ENCODE data around the gene CD163L1. TPM values are rescaled to one million over a fixed set of nuclear protein-coding genes. Genes with fewer than 3 reads are reported as not detected.
A peak's percentile ranks its signal among the peaks of the same experiment; 100 is the strongest.
"Not testable (repeated sequence)": the region's sequence is repeated elsewhere in the genome, so short reads cannot be mapped to it uniquely, and the experiment has no call there.

The CD163L1 gene
- total and polyA plus RNA-seq, 3 experiments from 2014 or later = 0.24 to 0.71 TPM; not detected in 1

DNA sequence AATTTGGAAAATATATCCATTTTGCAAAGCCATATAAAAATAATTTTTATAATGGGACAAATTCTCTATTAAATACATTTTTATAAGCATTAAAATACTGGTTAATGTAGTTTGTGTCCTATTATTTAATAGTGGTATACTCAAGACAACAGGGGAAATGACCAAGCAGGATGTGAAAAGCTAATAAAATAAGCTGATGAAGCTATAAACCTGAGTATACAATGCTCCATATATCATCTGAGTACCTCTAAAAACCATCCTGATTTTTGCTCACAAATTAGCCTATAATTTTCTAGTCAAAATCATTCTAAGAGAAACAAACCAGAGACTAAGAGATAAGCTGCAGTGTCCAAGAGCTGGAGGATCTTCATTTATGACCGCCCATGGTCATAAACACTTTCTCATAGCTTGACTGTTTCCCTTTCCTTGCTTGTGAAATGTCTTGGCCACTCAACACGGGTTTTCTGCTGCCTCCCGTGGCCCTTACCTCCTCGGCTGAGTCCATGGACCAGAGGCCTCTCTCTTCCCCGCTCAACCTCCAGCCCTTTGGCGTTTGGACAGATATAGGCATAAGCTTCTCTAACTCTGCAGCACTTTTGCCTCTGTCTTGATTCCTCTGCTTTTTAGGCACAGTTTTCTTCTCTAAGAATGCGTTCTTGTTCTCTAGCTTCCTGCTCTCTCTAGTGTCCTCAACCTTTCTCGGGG, 5.5 kb downstream of the CD163L1 start:
- H3K4me3 ChIP-seq (ENCODE audit: low read length); DNase-seq; POLR2A ChIA-PET; H3K9me3 ChIP-seq (ENCODE audit: low read length); H3K27me3 ChIP-seq (ENCODE audit: insufficient read depth, low read length, poor library complexity, severe bottlenecking); H3K4me1 ChIP-seq (ENCODE audit: insufficient read depth, low read length); H3K36me3 ChIP-seq (ENCODE audit: insufficient read depth, low read length); H3K27ac ChIP-seq (ENCODE audit: low read depth, low read length); CTCF ChIA-PET; H3K36me3 Mint-ChIP-seq; H3K9me3 Mint-ChIP-seq: not testable (repeated sequence)
- Mint-ChIP-seq H3K4me3 (peak overlapping the region in 1 of 7 donors; percentile 3), H3K27me3 (peaks cover 5 to 31% of the 10 kb centered on the region in 2 donors), H3K27ac (peak overlapping the region in 2 of 8 donors; percentile 7 to 58), H3K4me1 (peaks cover 6 to 12% (median 8%) of the 10 kb centered on the region in 3 donors)

DNA sequence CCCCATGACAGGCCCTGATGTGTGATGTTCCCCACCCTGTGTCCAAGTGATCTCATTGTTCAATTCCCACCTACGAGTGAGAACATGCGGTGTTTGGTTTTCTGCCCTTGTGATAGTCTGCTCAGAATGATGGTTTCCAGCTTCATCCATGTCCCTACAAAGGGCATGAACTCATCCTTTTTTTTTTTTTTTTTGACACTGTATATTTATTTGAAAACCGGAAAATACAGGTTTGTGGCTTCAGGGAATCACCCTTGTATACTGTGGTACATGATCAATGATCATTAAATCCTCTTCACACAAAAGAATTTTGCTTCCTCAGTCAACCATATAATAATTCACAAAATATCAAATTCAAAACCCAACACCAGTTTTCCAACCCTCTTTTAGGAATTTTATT, 6.5 kb downstream of the CD163L1 start:
- H3K36me3 Mint-ChIP-seq; DNase-seq; H3K36me3 ChIP-seq (ENCODE audit: insufficient read depth, low read length); CTCF ChIA-PET; H3K4me3 ChIP-seq (ENCODE audit: low read length); POLR2A ChIA-PET; H3K27me3 ChIP-seq (ENCODE audit: insufficient read depth, low read length, poor library complexity, severe bottlenecking); H3K4me1 ChIP-seq (ENCODE audit: insufficient read depth, low read length); H3K27ac ChIP-seq (ENCODE audit: low read depth, low read length); H3K27ac Mint-ChIP-seq; H3K9me3 ChIP-seq (ENCODE audit: low read length); H3K9me3 Mint-ChIP-seq: not testable (repeated sequence)
- peaks cover 5 to 31% of the 10 kb centered on the region in 2 donors for H3K27me3 Mint-ChIP-seq
- peak overlapping the region in 1 of 7 donors; percentile 27 for H3K4me3 Mint-ChIP-seq
- H3K4me1 Mint-ChIP-seq = peaks cover 6 to 12% (median 8%) of the 10 kb centered on the region in 3 donors

GRCh38 chr12:7434670-7435069, 9.3 kb downstream of the CD163L1 start:
- Mint-ChIP-seq H3K36me3 (peaks cover 0 to 2% (median 0%) of the 10 kb centered on the region in 3 donors), H3K9me3 (peaks cover 0 to 5% (median 2%) of the 10 kb centered on the region in 5 donors), H3K27ac (no peak overlapping the region), H3K4me3 (no peak overlapping the region), H3K27me3 (peaks cover 2 to 21% of the 10 kb centered on the region in 2 donors), H3K4me1 (peaks cover 4 to 8% (median 6%) of the 10 kb centered on the region in 3 donors)
- no peaks in the 10 kb centered on the region for H3K4me1 ChIP-seq (ENCODE audit: insufficient read depth, low read length)
- POLR2A ChIA-PET = no interaction called here
- CTCF ChIA-PET = no interaction called here
- H3K27ac ChIP-seq (ENCODE audit: low read depth, low read length) = no peak overlapping the region
- no peaks in the 10 kb centered on the region for H3K27me3 ChIP-seq (ENCODE audit: insufficient read depth, low read length, poor library complexity, severe bottlenecking)
- H3K4me3 ChIP-seq (ENCODE audit: low read length) = no peak overlapping the region
- H3K9me3 ChIP-seq (ENCODE audit: low read length) = no peaks in the 10 kb centered on the region
- no peak for DNase-seq
- no peaks in the 10 kb centered on the region for H3K36me3 ChIP-seq (ENCODE audit: insufficient read depth, low read length)

GRCh38 chr12:7433276-7433822, 10.6 kb downstream of the CD163L1 start:
- H3K27me3 Mint-ChIP-seq = peaks cover 0 to 12% of the 10 kb centered on the region in 2 donors
- H3K4me3 Mint-ChIP-seq = no peak overlapping the region
- CTCF ChIA-PET = no interaction called here
- POLR2A ChIA-PET = no interaction called here
- Histone ChIP-seq H3K4me3 (ENCODE audit: low read length) (no peak overlapping the region), H3K27ac (ENCODE audit: low read depth, low read length) (no peak overlapping the region), H3K27me3 (ENCODE audit: insufficient read depth, low read length, poor library complexity, severe bottlenecking) (no peaks in the 10 kb centered on the region), H3K36me3 (ENCODE audit: insufficient read depth, low read length) (no peaks in the 10 kb centered on the region), H3K4me1 (ENCODE audit: insufficient read depth, low read length) (no peaks in the 10 kb centered on the region), H3K9me3 (ENCODE audit: low read length) (no peaks in the 10 kb centered on the region)
- H3K4me1 Mint-ChIP-seq = no peaks in the 10 kb centered on the region
- peaks cover 0 to 2% (median 0%) of the 10 kb centered on the region in 3 donors for H3K36me3 Mint-ChIP-seq
- peaks cover 0 to 3% (median 0%) of the 10 kb centered on the region in 5 donors for H3K9me3 Mint-ChIP-seq
- DNase-seq = no peak
- no peak overlapping the region for H3K27ac Mint-ChIP-seq

- H3K4me1 Mint-ChIP-seq = no peaks in the 10 kb centered on the region
- no peaks in the 10 kb centered on the region for H3K9me3 Mint-ChIP-seq
- no peak overlapping the region for H3K27ac ChIP-seq (ENCODE audit: low read depth, low read length)
- peaks cover 0 to 7% of the 10 kb centered on the region in 2 donors for H3K27me3 Mint-ChIP-seq
- ChIA-PET CTCF (no interaction called here), POLR2A (no interaction called here)
- no peak overlapping the region for H3K4me3 Mint-ChIP-seq
- no peaks in the 10 kb centered on the region for H3K27me3 ChIP-seq (ENCODE audit: insufficient read depth, low read length, poor library complexity, severe bottlenecking)
- no peaks in the 10 kb centered on the region for H3K4me1 ChIP-seq (ENCODE audit: insufficient read depth, low read length)
- H3K36me3 ChIP-seq (ENCODE audit: insufficient read depth, low read length) = no peaks in the 10 kb centered on the region
- no peak for DNase-seq
- H3K9me3 ChIP-seq (ENCODE audit: low read length) = no peaks in the 10 kb centered on the region
- H3K27ac Mint-ChIP-seq = no peak overlapping the region
- peaks cover 0 to 2% (median 0%) of the 10 kb centered on the region in 3 donors for H3K36me3 Mint-ChIP-seq
- no peak overlapping the region for H3K4me3 ChIP-seq (ENCODE audit: low read length)
Measured at GRCh38 chr12:7431993-7432685, 11.8 kb downstream of the CD163L1 start.

DNA sequence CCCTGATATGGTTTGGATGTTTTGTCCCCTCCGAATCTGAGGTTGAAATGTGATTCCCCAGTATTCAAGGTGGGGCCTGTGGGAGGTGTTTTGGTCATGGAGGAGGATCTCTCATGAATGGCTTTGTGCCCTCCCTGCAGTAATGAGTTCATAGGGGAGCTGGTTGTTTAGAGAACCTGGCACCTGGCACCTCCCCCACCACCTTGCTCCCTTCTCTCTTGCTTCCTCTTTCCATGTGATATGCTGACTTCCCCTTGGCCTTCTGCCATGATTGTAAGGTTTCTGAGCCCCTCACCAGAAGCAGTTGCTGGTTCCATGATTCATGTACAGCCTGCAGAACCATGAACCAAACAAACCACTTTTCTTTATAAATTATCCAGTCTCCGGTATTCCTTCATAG, 32.6 kb downstream of the CD163L1 start:
- H3K27ac ChIP-seq (ENCODE audit: low read depth, low read length) = no peak overlapping the region
- no peak overlapping the region for H3K27ac Mint-ChIP-seq
- no peak overlapping the region for H3K4me3 Mint-ChIP-seq
- ChIA-PET POLR2A (no interaction called here), CTCF (no interaction called here)
- no peaks in the 10 kb centered on the region for H3K4me1 Mint-ChIP-seq
- H3K36me3 Mint-ChIP-seq = no peaks in the 10 kb centered on the region
- no peak overlapping the region for H3K4me3 ChIP-seq (ENCODE audit: low read length)
- H3K27me3 Mint-ChIP-seq = peaks cover 6 to 21% of the 10 kb centered on the region in 2 donors
- DNase-seq = no peak
- peaks cover 0 to 3% (median 0%) of the 10 kb centered on the region in 5 donors for H3K9me3 Mint-ChIP-seq
- H3K4me1 ChIP-seq (ENCODE audit: insufficient read depth, low read length) = no peaks in the 10 kb centered on the region
- H3K9me3 ChIP-seq (ENCODE audit: low read length) = no peaks in the 10 kb centered on the region
- H3K36me3 ChIP-seq (ENCODE audit: insufficient read depth, low read length) = no peaks in the 10 kb centered on the region
- no peaks in the 10 kb centered on the region for H3K27me3 ChIP-seq (ENCODE audit: insufficient read depth, low read length, poor library complexity, severe bottlenecking)

- no peak overlapping the region for H3K27ac Mint-ChIP-seq
- Histone ChIP-seq H3K27me3 (ENCODE audit: insufficient read depth, low read length, poor library complexity, severe bottlenecking) (no peaks in the 10 kb centered on the region), H3K4me3 (ENCODE audit: low read length) (no peak overlapping the region), H3K4me1 (ENCODE audit: insufficient read depth, low read length) (no peaks in the 10 kb centered on the region), H3K36me3 (ENCODE audit: insufficient read depth, low read length) (no peaks in the 10 kb centered on the region), H3K9me3 (ENCODE audit: low read length) (no peaks in the 10 kb centered on the region), H3K27ac (ENCODE audit: low read depth, low read length) (no peak overlapping the region)
- DNase-seq = no peak
- H3K36me3 Mint-ChIP-seq = no peaks in the 10 kb centered on the region
- no peak overlapping the region for H3K4me3 Mint-ChIP-seq
- H3K9me3 Mint-ChIP-seq = no peaks in the 10 kb centered on the region
- ChIA-PET CTCF (no interaction called here), POLR2A (no interaction called here)
- H3K27me3 Mint-ChIP-seq = peaks cover 7 to 22% of the 10 kb centered on the region in 2 donors
- H3K4me1 Mint-ChIP-seq = no peaks in the 10 kb centered on the region
Measured at GRCh38 chr12:7404275-7404674, 39.7 kb downstream of the CD163L1 start.

DNA sequence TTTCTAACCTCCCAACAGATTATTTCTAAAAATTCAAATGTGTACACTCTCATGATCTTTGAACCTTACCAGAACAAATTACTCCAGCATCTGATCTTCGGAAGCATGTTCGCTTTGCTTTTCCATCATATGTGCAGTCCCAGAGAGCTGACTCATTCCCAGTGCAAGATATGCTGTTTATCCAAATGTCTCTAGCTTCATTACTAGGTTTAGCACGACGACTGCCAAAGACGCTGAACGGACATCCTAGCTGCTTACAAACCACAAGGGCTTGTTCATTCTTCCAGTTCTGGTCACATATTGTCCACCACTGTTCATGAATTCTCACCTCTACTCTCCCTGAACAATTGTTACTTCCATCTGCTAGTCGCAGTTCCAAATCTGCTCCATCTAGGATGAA, 40.5 kb downstream of the CD163L1 start:
- no peaks in the 10 kb centered on the region for H3K36me3 Mint-ChIP-seq
- ChIA-PET POLR2A (no interaction called here), CTCF (no interaction called here)
- H3K27me3 Mint-ChIP-seq = peaks cover 10 to 22% of the 10 kb centered on the region in 2 donors
- H3K4me3 Mint-ChIP-seq = no peak overlapping the region
- H3K9me3 Mint-ChIP-seq = no peaks in the 10 kb centered on the region
- Histone ChIP-seq H3K4me3 (ENCODE audit: low read length) (no peak overlapping the region), H3K36me3 (ENCODE audit: insufficient read depth, low read length) (no peaks in the 10 kb centered on the region), H3K27me3 (ENCODE audit: insufficient read depth, low read length, poor library complexity, severe bottlenecking) (no peaks in the 10 kb centered on the region), H3K9me3 (ENCODE audit: low read length) (no peaks in the 10 kb centered on the region), H3K27ac (ENCODE audit: low read depth, low read length) (no peak overlapping the region), H3K4me1 (ENCODE audit: insufficient read depth, low read length) (no peaks in the 10 kb centered on the region)
- no peak for DNase-seq
- no peaks in the 10 kb centered on the region for H3K4me1 Mint-ChIP-seq
- no peak overlapping the region for H3K27ac Mint-ChIP-seq
